Brain microvascular endothelial cell (primary cell): ENCODE measurements around the gene NMU.

Experiments
- DNase-seq: peaks from one replicate; pipeline ENCODE4 v3.0.0-alpha.2; 2020
- H3K27ac ChIP-seq: fragments of 250-450 bp; sonication (Bioruptor Pico); 2 replicates; pipeline ENCODE4 v1.5.1; 2020; ENCODE audit warnings: mild to moderate bottlenecking, moderate library complexity
- H3K27me3 ChIP-seq: fragments of 250-450 bp; sonication (Bioruptor Pico); replicated peaks from 2 replicates; pipeline ENCODE4 v1.5.1; 2020; ENCODE audit warnings: mild to moderate bottlenecking
- H3K36me3 ChIP-seq: fragments of 250-450 bp; sonication (Bioruptor Pico); replicated peaks from 2 replicates; pipeline ENCODE4 v1.5.1; 2020; ENCODE audit warnings: mild to moderate bottlenecking
- H3K4me3 ChIP-seq: 2 replicates; pipeline ENCODE4 v1.5.1; 2011; ENCODE audit warnings: low read depth, mild to moderate bottlenecking, control low read depth, low read length, moderate library complexity
- in situ Hi-C: cut with HindIII; loops from 2 replicates; pipeline ENCODE4 v1.10.0; 2017; ENCODE audit warnings: low sequenced_read_pairs, low pct_ligation_motif_present
- TF ChIP-seq, protein P1 (sequence below): IDR thresholded peaks from 2 replicates; pipeline ENCODE4 v1.5.1; 2011; ENCODE audit warnings: low read depth, mild to moderate bottlenecking, moderate library complexity, low read length, control low read depth, inconsistent platforms; ENCODE audit errors: missing control alignments

Gene NMU

DNA sequence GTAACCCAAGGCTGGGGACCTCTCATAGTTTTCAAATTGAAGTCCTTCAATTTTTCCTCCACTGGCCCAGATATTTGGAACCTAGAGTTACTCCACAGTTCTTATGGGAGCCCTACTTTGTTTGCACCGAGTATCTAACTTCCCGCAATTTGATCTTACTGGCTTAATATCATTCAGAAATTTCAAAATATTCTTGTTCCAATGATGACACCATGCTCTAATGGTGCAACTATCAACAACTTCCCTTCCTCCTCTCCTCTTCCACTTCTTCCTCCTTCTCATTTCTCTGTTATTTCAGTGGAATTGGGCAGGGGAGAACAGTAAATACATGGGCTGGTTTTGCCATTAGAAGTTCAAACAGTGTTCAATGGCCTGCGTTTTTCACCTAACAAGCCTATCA lies 64.3 kb downstream of the NMU start:
- no peaks in the 10 kb centered on the region for H3K36me3 ChIP-seq
- in situ Hi-C loops, result no loop called here
- DNase-seq, result no peak
- no peak overlapping the region for H3K27ac ChIP-seq
- no peak overlapping the region for H3K4me3 ChIP-seq
- TF ChIP-seq, protein P1, sequence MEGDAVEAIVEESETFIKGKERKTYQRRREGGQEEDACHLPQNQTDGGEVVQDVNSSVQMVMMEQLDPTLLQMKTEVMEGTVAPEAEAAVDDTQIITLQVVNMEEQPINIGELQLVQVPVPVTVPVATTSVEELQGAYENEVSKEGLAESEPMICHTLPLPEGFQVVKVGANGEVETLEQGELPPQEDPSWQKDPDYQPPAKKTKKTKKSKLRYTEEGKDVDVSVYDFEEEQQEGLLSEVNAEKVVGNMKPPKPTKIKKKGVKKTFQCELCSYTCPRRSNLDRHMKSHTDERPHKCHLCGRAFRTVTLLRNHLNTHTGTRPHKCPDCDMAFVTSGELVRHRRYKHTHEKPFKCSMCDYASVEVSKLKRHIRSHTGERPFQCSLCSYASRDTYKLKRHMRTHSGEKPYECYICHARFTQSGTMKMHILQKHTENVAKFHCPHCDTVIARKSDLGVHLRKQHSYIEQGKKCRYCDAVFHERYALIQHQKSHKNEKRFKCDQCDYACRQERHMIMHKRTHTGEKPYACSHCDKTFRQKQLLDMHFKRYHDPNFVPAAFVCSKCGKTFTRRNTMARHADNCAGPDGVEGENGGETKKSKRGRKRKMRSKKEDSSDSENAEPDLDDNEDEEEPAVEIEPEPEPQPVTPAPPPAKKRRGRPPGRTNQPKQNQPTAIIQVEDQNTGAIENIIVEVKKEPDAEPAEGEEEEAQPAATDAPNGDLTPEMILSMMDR, result no peak
- H3K27me3 ChIP-seq, result no peaks in the 10 kb centered on the region

DNA sequence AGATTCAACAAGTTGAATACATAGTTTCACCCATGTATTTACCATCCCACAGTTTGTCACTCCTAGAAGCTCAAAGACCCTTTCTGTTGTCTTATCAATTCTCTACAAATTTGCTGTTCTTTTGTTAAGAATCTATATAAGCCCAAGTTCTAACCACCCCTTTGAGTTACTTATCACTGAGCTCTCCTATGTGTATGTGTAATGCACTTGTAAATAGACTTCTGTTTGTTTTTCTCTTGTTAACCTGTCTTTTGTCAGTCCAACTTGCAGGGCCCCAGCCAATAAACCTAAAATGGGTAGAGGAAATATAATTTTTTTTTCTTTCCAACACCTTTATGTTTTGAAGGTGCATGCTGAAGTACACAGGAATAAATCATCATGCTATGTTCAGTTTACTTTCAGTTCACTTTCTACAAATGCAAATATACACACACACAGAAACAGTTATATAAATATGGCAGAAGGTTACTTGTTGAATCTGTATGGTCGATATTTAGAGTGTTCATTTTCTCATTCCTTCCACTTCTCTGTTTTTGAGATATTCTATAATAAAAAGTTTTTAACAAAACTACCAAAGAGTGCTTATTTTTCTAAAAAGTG lies 67.1 kb downstream of the NMU start:
- TF ChIP-seq, protein P1, result no peak
- no peak overlapping the region for H3K4me3 ChIP-seq
- in situ Hi-C loops, result no loop called here
- H3K27ac ChIP-seq, result no peak overlapping the region
- no peak for DNase-seq
- no peaks in the 10 kb centered on the region for H3K27me3 ChIP-seq
- H3K36me3 ChIP-seq, result no peaks in the 10 kb centered on the region

DNA sequence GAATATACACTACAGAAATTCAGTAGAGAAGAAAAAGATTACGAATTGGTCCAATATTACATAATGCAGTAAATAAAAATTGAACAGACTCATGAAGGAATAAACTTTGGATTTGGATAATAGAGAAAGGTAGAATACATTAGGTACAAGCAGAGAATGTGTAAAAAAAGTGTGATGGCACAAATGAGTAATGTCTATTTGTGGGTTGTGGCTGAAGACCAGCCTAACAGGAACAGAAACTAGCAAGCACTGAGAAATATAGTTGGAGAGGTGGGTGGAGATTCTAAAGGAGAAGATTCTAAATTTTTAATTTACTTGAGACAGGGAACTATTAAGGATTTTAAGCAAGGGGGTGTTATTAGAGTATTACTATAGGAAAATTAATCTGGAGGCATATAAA lies 74.2 kb downstream of the NMU start:
- Histone ChIP-seq H3K4me3 (no peak overlapping the region), H3K27ac (no peak overlapping the region), H3K27me3 (no peaks in the 10 kb centered on the region), H3K36me3 (no peaks in the 10 kb centered on the region)
- no peak for DNase-seq
- TF ChIP-seq, protein P1, result no peak
- in situ Hi-C loops, result no loop called here

DNA sequence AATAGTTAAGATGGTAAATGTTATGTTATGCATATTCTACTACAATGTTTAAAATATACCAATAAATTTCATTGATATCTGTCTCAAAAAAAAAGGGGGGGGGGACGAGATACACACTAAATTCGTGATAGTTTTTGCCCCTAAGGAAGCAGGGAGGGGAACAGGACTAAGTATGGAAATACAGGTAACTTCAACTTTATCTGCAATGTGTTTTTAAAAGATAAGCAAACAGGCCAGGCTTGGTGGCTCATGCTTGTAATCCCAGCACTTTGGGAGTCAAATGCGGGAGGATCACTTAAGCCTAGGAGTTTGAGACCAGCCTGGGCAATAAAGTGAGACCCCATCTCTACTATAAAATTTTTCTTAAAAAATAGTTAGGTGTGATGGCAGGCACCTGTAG lies 76.0 kb downstream of the NMU start:
- in situ Hi-C loops, result no loop called here
- Histone ChIP-seq H3K27me3 (no peaks in the 10 kb centered on the region), H3K4me3 (no peak overlapping the region), H3K36me3 (no peaks in the 10 kb centered on the region), H3K27ac (no peak overlapping the region)
- no peak for DNase-seq
- TF ChIP-seq, protein P1, result no peak

DNA sequence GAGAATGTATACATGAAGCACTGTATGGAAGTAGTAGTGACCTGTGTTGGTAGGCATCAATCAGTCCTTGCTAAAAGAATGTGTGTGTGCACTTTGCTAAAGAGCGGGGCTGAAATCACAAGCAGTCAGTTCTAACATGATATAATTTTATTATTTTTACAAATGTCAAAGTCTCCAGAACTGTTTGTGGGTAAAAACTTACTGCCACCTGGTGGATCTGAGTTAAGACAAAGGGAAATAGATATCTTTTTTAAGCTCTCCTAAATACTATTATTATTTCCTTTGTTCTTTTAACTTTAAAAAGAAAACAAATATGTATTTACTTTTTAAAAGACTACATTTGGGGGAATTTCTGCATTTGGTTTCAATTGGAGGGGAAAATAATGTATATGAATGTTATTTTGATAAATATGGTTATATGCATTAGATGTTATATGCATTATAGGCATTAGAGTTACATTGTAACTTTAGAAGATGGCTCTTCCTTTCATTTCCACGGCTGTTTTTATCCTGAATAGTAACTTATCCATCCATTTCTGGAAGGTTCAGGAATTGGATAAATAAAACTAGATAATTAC lies 81.6 kb downstream of the NMU start:
- TF ChIP-seq, protein P1, result peak; percentile 51
- H3K27me3 ChIP-seq, result no peaks in the 10 kb centered on the region
- H3K36me3 ChIP-seq, result no peaks in the 10 kb centered on the region
- DNase-seq, result no peak
- H3K27ac ChIP-seq, result no peak overlapping the region
- no peak overlapping the region for H3K4me3 ChIP-seq
- in situ Hi-C loops, result no loop called here
